Measurements from ENCODE around the gene KRTAP5-7. TPM values are rescaled to one million over a fixed set of nuclear protein-coding genes. Genes with fewer than 3 reads are reported as not detected.

KRTAP5-7 gene
- total and polyA plus RNA-seq, 2 donors (not counting 3 experiments of a cell fraction or from before 2014, with no cell fraction given), result 0.07 TPM; not detected in 1

- ChIA-PET POLR2A (no interaction called here), CTCF (no interaction called here)
- dilution Hi-C loops (cut with MboI; ENCODE audit: extremely low pct_ligation_motif_present, low sequenced_read_pairs), result no loop called here
- Histone ChIP-seq H3K4me2 (ENCODE audit: insufficient read depth, low read length) (no peak overlapping the region), H3K9ac (replicated peaks; ENCODE audit: extremely low read depth, insufficient read depth, low read length) (no peak overlapping the region), H3K79me2 (ENCODE audit: control insufficient read depth, insufficient read depth, low read length) (no peaks in the 10 kb centered on the region), H3K4me1 (ENCODE audit: control insufficient read depth, extremely low read depth, insufficient read depth, low read length) (no peaks in the 10 kb centered on the region), H3K9me1 (replicated peaks; ENCODE audit: control insufficient read depth, extremely low read depth, insufficient read depth, low read length) (no peaks in the 10 kb centered on the region), H3K9me3 (replicated peaks; ENCODE audit: control insufficient read depth, insufficient read depth, low read length) (no peaks in the 10 kb centered on the region), H2AFZ (ENCODE audit: low read depth, low read length) (no peak overlapping the region), H3K36me3 (ENCODE audit: control insufficient read depth in 2 of 2, extremely low read depth in 1 of 2, insufficient read depth in 2 of 2, low read length in 2 of 2) (peaks cover 0 to 10% of the 10 kb centered on the region in 2 experiments), H3K27ac (ENCODE audit: insufficient read depth, low read depth, low read length) (peak overlapping the region; percentile 21), H4K20me1 (replicated peaks; ENCODE audit: control insufficient read depth, extremely low read depth, insufficient read depth, low read length) (no peaks in the 10 kb centered on the region), H3K4me3 (replicated peaks in 1 of 3; ENCODE audit: insufficient read depth in 1 of 3, low read depth in 1 of 3, low read length in 3 of 3) (no peak overlapping the region), H3K27me3 (ENCODE audit: control insufficient read depth in 2 of 2, insufficient read depth in 2 of 2, low read length in 2 of 2) (no peaks in the 10 kb centered on the region)
- intact Hi-C loops (cut with micrococcal nuclease), result no loop called here
- BruUV-seq (replicated peaks), result no TSS peak
- FAIRE-seq (no peak), DNase-seq (ENCODE audit: low read depth, low spot score) (peak; percentile 21)
- TF ChIP-seq MYC (IDR thresholded peaks at IDR 0.05; ENCODE audit: low read depth, low read length), result no peak
- TF ChIP-seq EZH2 (IDR thresholded peaks at IDR 0.05; ENCODE audit: borderline replicate concordance, low read depth, low read length, severe bottlenecking), result no peak
- no peak for TF ChIP-seq POLR2AphosphoS5 (IDR thresholded peaks at IDR 0.05; ENCODE audit: insufficient read depth, low read depth, low read length)
- TF ChIP-seq, protein P1, sequence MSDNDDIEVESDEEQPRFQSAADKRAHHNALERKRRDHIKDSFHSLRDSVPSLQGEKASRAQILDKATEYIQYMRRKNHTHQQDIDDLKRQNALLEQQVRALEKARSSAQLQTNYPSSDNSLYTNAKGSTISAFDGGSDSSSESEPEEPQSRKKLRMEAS (IDR thresholded peaks at IDR 0.05; ENCODE audit: insufficient read depth, insufficient read length), result no peak
- TF ChIP-seq CTCF (IDR thresholded peaks at IDR 0.05; ENCODE audit: extremely low read depth in 1 of 2, insufficient read depth in 1 of 2, low read depth in 1 of 2, low read length in 2 of 2), result no peak
- TF ChIP-seq GATA2 (IDR thresholded peaks at IDR 0.05; ENCODE audit: insufficient read depth, insufficient read length, low read depth, low read length), result no peak
- no peak for TF ChIP-seq POLR2A (IDR thresholded peaks at IDR 0.05; ENCODE audit: low read depth, low read length)
- no peak for TF ChIP-seq JUN (IDR thresholded peaks at IDR 0.05; ENCODE audit: borderline replicate concordance, insufficient read depth, insufficient read length, low read depth)
- TF ChIP-seq FOS (IDR thresholded peaks at IDR 0.05; ENCODE audit: borderline replicate concordance, insufficient read depth, low read length), result no peak
These were observed 22.5 kb upstream of the KRTAP5-7 start for GRCh38 chr11:71504531-71504930.

Measured in endothelial cell of umbilical vein (primary cell).